Gastroesophageal sphincter (tissue), 4 donors: ENCODE data around the gene CDK4. TPM values are rescaled to one million over a fixed set of nuclear protein-coding genes. Genes with fewer than 3 reads are reported as not detected.

ENCODE experiments used
- ATAC-seq: fragments of 150-250 bp; one replicate; pipeline ENCODE4 v1.9.1; 2016; ENCODE audit warnings: mild to moderate bottlenecking, moderate library complexity
- H3K27ac ChIP-seq, 4 donors: fragments of 200-600 bp; sonication (generic) in 3 of 4; 1 replicate in 3 of 4; 2 replicates in 1 of 4; pipeline ENCODE4 v1.5.1; 2016 to 2019
- H3K27me3 ChIP-seq: fragments of 200-600 bp; sonication (generic); one replicate; pipeline ENCODE4 v1.5.1; 2019
- H3K36me3 ChIP-seq, 2 donors: fragments of 200-600 bp; sonication (generic); one replicate each; pipeline ENCODE4 v1.5.1; 2019; ENCODE audit warnings: control low read depth in 1 of 2
- H3K4me1 ChIP-seq, 3 donors: fragments of 200-600 bp; sonication (generic); 1 replicate in 2 of 3; 2 replicates in 1 of 3; pipeline ENCODE4 v1.5.1; 2016 to 2019; ENCODE audit warnings: control low read depth in 2 of 3
- H3K4me3 ChIP-seq, 2 donors: fragments of 200-600 bp; sonication (generic); one replicate each; pipeline ENCODE4 v1.5.1; 2019; ENCODE audit warnings: mild to moderate bottlenecking in 1 of 2, moderate library complexity in 1 of 2
- H3K9me3 ChIP-seq, 3 donors: fragments of 200-600 bp; sonication (generic); one replicate each; pipeline ENCODE4 v1.5.1; 2017 to 2019; ENCODE audit warnings: control low read depth in 2 of 3
- CTCF ChIP-seq, 4 experiments: fragments of 200-600 bp in 2 of 4; fragments of 450-650 bp in 2 of 4; sonication (generic) in 1 of 4; IDR thresholded peaks; one replicate each; pipeline ENCODE4 v1.5.1; 2017 to 2019; ENCODE audit warnings: antibody characterized with exemption in 4 of 4, mild to moderate bottlenecking in 2 of 4, moderate library complexity in 2 of 4
- EP300 ChIP-seq: sonication (generic); formaldehyde crosslinking; IDR thresholded peaks from one replicate; pipeline ENCODE4 v1.6.1; 2017; ENCODE audit warnings: antibody characterized with exemption, mild to moderate bottlenecking
- POLR2A ChIP-seq, 2 donors: fragments of 450-650 bp; IDR thresholded peaks; one replicate each; pipeline ENCODE4 v1.6.1; 2017; ENCODE audit warnings: antibody characterized with exemption in 2 of 2, mild to moderate bottlenecking in 2 of 2, moderate library complexity in 1 of 2
- POLR2AphosphoS5 ChIP-seq: sonication (generic); formaldehyde crosslinking; IDR thresholded peaks from one replicate; pipeline ENCODE4 v1.6.1; 2017; ENCODE audit warnings: antibody characterized with exemption
- WGBS, 2 donors: methylation state at CpG; one replicate each; pipeline ENCODE4 v1.1.5; 2018; ENCODE audit warnings: low coverage in 1 of 2; 5-methylcytosine and 5-hydroxymethylcytosine counted together
- total RNA-seq, 4 donors: library from RNA; depleted of rRNA; stranded (reverse); fragments of >200 nt; gene quantifications; one replicate each; pipeline ENCODE4 v1.1.0, GENCODE V29; 2016

The CDK4 gene
- total RNA-seq, 4 donors from 2014 or later, result 56.7 to 107 (median 101) TPM

- H3K4me1 ChIP-seq, result peaks cover 2 to 46% (median 12%) of the 10 kb centered on the region in 3 donors
- H3K27ac ChIP-seq, result peak overlapping the region in 3 of 4 donors; percentile 87 to 94 (median 87)
- H3K4me3 ChIP-seq, result peak overlapping the region in 1 of 2 donors; percentile 72
- 84 to 86% methylated on average over 9 to 10 of the region's 15 CpGs for WGBS, 2 donors
- no peaks in the 10 kb centered on the region for H3K27me3 ChIP-seq
- H3K36me3 ChIP-seq, result peaks cover 0 to 42% of the 10 kb centered on the region in 2 donors
- H3K9me3 ChIP-seq, result no peaks in the 10 kb centered on the region
- no peak for TF ChIP-seq EP300
- TF ChIP-seq POLR2AphosphoS5, result no peak
- no peak for TF ChIP-seq POLR2A (IDR thresholded peaks at IDR 0.05)
- no peak for TF ChIP-seq CTCF (IDR thresholded peaks at IDR 0.05)
- ATAC-seq, result no peak
Observed at GRCh38 chr12:57750561-57751431, 1.3 kb downstream of the CDK4 start.

- TF ChIP-seq CTCF (IDR thresholded peaks at IDR 0.05) (no peak), EP300 (no peak), POLR2AphosphoS5 (no peak), POLR2A (IDR thresholded peaks at IDR 0.05) (no peak)
- H3K36me3 ChIP-seq, result peaks cover 0 to 42% of the 10 kb centered on the region in 2 donors
- H3K4me3 ChIP-seq, result no peak overlapping the region
- H3K27ac ChIP-seq, result no peak overlapping the region
- 71% methylated on average over 3 of the region's 5 CpGs; no CpG with 5 or more reads in 1 of the 2 donors for WGBS, 2 donors
- no peak for ATAC-seq
- no peaks in the 10 kb centered on the region for H3K27me3 ChIP-seq
- no peaks in the 10 kb centered on the region for H3K9me3 ChIP-seq
- H3K4me1 ChIP-seq, result peaks cover 2 to 46% (median 16%) of the 10 kb centered on the region in 3 donors
Observed at GRCh38 chr12:57749061-57749460, 3.0 kb downstream of the CDK4 start.

- TF ChIP-seq POLR2AphosphoS5, result no peak
- no peak for TF ChIP-seq EP300
- no peak for TF ChIP-seq CTCF (IDR thresholded peaks at IDR 0.05)
- TF ChIP-seq POLR2A (IDR thresholded peaks at IDR 0.05), result no peak
- peak overlapping the region in 1 of 2 donors; percentile 85 for H3K4me3 ChIP-seq
- 83 to 86% methylated on average over 1 to 3 of the region's 3 CpGs for WGBS, 2 donors
- H3K27me3 ChIP-seq, result peaks cover 12% of the 10 kb centered on the region
- peaks cover 0 to 42% of the 10 kb centered on the region in 2 donors for H3K36me3 ChIP-seq
- peak overlapping the region in 3 of 4 donors; percentile 93 to 97 (median 94) for H3K27ac ChIP-seq
- peaks cover 0 to 31% (median 8%) of the 10 kb centered on the region in 3 donors for H3K4me1 ChIP-seq
- H3K9me3 ChIP-seq, result no peaks in the 10 kb centered on the region
- no peak for ATAC-seq
Observed at GRCh38 chr12:57746025-57746424, 6.1 kb downstream of the CDK4 start.

GRCh38 chr12:57745485-57745881, 6.6 kb downstream of the CDK4 start:
- no peak for TF ChIP-seq POLR2A (IDR thresholded peaks at IDR 0.05)
- TF ChIP-seq POLR2AphosphoS5, result no peak
- TF ChIP-seq CTCF (IDR thresholded peaks at IDR 0.05), result no peak
- no peak for TF ChIP-seq EP300
- Histone ChIP-seq H3K27ac (peak overlapping the region; percentile 93 to 97 (median 94)), H3K4me3 (peak overlapping the region; percentile 85 to 90), H3K4me1 (peaks cover 0 to 26% (median 6%) of the 10 kb centered on the region in 3 donors), H3K9me3 (no peaks in the 10 kb centered on the region), H3K36me3 (peaks cover 0 to 40% of the 10 kb centered on the region in 2 donors), H3K27me3 (peaks cover 17% of the 10 kb centered on the region)
- no peak for ATAC-seq
- 10 to 36% methylated on average over 3 to 8 of the region's 8 CpGs for WGBS, 2 donors
